PFSK-1 (cell line): ENCODE results near the gene SAMD10.

ENCODE experiments used
- POLR2AphosphoS5 ChIP-seq: IDR thresholded peaks from 2 replicates; pipeline ENCODE4 v1.6.1; 2012; ENCODE audit warnings: low read depth, mild to moderate bottlenecking, control low read depth, low read length, moderate library complexity
- REST ChIP-seq, 2 experiments: IDR thresholded peaks; 2 replicates each; pipeline versions ENCODE4 v1.6.1 to v1.8.0; 2011 to 2012; ENCODE audit warnings: low read depth in 2 of 2, low read length in 2 of 2, control low read depth in 1 of 2, inconsistent platforms in 1 of 2, mild to moderate bottlenecking in 1 of 2, moderate library complexity in 1 of 2; ENCODE audit not compliant: insufficient read depth in 1 of 2
- TAF1 ChIP-seq: IDR thresholded peaks from 2 replicates; pipeline ENCODE4 v1.6.1; 2012; ENCODE audit warnings: low read length, control low read depth, borderline replicate concordance; ENCODE audit not compliant: insufficient read depth

- TF ChIP-seq POLR2AphosphoS5 (no peak), TAF1 (no peak), REST (IDR thresholded peaks at IDR 0.05; ENCODE audit: insufficient read depth in 1 of 2, low read depth in 2 of 2, low read length in 2 of 2) (no peak)
Observed at GRCh38 chr20:63974402-63975200, 4.8 kb downstream of the SAMD10 start.
